NCI-H526 (cell line): ENCODE data around the gene SAMM50.

ENCODE experiments used
- DNase-seq, 2 experiments: peaks; one replicate each; lab custom pipeline; 2025; lab: John Stamatoyannopoulos, UW

The SAMM50 gene

GRCh38 chr22:44029069-44029468 is 73.8 kb downstream of the SAMM50 start:
- DNase-seq: no peak

- no peak for DNase-seq
Observed at GRCh38 chr22:44030051-44030701, 74.9 kb downstream of the SAMM50 start.

- no peak for DNase-seq
Observed at GRCh38 chr22:44030702-44031082, 75.5 kb downstream of the SAMM50 start.

GRCh38 chr22:44031158-44031952 is 76.1 kb downstream of the SAMM50 start:
- no peak for DNase-seq

GRCh38 chr22:44032126-44032730 is 77.0 kb downstream of the SAMM50 start:
- DNase-seq: peak in 1 of 2 experiments; percentile 26

GRCh38 chr22:44033287-44033686 is 78.0 kb downstream of the SAMM50 start:
- no peak for DNase-seq

- no peak for DNase-seq
Observed at GRCh38 chr22:44033694-44034093, 78.5 kb downstream of the SAMM50 start.

- DNase-seq: no peak
Observed at GRCh38 chr22:44037519-44038375, 82.5 kb downstream of the SAMM50 start.

- DNase-seq: no peak
Observed at GRCh38 chr22:44039566-44040171, 84.4 kb downstream of the SAMM50 start.

GRCh38 chr22:44042249-44043218 is 87.3 kb downstream of the SAMM50 start:
- no peak for DNase-seq

- DNase-seq: no peak
Observed at GRCh38 chr22:44045145-44045544, 89.9 kb downstream of the SAMM50 start.
